Measurements from ENCODE around the gene CCDC122.

CCDC122 gene

DNA sequence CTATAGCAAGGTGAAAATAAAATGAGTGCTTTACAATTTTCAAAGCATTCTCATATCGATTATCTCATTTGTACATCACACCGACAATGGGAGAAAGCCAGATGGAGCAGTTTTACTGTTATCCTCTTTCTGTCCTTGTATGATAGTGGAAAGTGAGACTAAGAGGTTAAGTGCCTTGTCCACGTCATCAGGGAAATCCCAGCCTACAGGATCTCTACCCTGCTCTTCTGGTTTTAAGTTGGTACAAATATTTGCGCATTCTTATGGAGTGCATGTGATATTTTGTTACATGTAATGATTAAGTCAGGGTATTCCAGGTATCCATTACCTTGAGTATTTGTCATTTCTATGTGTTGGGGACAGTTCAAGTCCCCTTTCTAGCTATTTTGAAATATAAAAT lies 80.3 kb downstream of the CCDC122 start:
- DNase-seq: no peak

DNA sequence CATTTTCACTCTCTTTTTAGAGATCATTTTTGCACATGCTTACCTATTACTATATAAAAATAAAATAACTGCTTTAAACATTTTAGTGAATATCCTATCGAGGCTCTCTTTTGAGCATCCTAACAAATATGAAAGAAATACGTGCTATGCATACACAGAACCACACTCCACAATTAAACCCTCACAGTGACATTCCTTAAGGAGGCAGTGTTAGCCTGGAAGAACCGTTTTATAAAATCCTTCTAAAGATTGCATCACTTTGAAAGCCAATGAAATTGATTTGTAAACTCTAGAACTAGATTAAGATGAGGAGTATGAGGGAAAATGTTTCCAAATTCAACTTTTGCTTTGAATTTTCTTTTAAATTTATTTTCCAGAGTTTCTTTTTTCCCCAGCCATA lies 81.7 kb downstream of the CCDC122 start:
- DNase-seq: no peak

GRCh38 chr13:43797159-43797558 lies 82.4 kb downstream of the CCDC122 start:
- DNase-seq: no peak

DNA sequence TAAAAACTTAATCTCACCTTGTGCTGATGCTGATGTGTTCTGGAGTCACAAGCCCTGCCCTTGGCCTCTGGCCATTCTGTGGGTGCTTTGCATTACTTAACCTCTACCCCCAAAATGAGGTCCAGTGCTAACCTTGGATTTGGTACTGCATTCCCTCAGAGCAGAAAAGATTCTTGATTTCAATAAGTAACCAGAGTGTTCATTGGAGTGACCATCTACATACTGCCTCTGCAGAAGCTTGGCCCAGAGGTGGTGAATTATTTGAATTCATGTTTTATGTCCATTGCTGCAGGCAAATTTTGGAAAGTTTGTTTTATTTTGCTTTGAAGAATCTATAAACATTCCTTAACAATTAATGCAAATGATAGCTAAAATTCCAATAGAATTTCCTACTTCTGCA lies 85.1 kb downstream of the CCDC122 start:
- no peak for DNase-seq

DNA sequence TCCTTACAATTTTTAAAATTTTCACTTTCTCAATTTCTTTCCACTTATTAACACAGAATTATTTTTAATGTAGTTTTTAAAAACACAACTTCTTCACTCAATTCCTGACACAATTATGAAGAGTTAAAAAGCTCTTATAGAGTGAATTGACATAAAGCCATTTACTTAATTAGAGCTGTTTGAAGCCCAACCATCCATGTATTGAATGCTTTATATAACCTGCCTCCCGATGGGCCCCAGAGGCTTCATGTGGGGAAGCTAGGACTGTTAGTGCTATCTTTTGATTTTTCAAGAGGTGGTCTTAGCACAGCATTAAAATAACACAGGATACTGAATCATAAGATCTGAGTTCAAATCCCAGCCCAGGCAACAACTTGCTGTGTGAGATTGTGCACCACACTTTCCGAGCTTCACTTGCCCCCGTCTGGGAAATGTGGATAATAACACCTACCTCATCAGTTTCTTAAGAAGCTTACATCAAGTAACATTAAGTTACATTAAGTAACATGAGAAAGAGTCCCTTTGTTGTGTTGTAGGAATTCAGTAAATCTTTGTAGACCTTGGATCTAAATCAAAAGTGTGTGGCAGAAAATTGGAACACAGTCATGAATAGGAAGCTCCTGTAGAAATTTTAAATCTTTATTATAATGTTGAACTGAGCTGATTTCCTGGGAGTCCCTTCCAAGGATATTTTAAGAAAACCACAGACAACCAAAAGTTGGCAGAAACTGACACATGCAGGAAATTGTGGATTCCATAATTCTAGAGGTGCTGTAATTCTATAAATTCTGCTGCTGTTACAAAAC lies 87.3 kb downstream of the CCDC122 start:
- no peak for DNase-seq

DNA sequence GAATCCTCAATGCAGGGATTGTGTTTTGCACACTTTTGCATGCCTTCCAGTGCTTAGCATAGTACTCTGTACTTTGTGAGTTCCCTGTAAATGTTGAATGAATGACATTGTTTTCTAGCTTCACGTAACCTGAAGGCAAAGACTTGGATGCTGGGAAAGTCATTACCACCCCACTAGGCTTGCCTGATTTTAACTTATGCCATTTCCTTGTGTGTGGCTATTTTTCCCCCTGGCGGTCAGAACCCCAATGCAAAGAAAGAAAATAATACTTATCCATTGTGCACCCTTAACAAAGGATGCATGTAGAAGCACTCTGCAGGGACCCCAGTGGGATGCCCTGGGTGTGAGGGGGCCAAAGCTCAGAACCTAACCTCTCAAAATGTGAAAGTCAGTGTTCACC lies 91.5 kb downstream of the CCDC122 start:
- DNase-seq: no peak

DNA sequence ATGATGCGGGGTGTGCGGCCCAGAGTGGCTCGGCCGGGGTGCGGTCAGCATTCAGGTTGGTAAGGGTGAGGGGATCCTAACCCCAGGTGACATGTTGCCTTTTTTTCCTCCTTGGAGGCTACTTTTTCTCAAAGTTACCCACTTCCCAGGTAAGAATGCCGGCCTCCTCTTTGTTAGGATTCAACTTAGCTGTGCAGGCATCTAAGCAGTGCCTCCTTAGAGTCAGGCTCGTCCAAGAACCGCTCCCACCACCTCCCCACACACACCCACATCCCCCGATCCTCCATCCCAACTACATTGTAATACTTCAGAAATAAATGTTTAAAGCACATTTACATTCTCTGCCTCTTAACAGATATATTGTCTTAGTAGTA lies 92.0 kb downstream of the CCDC122 start:
- no peak for DNase-seq

DNA sequence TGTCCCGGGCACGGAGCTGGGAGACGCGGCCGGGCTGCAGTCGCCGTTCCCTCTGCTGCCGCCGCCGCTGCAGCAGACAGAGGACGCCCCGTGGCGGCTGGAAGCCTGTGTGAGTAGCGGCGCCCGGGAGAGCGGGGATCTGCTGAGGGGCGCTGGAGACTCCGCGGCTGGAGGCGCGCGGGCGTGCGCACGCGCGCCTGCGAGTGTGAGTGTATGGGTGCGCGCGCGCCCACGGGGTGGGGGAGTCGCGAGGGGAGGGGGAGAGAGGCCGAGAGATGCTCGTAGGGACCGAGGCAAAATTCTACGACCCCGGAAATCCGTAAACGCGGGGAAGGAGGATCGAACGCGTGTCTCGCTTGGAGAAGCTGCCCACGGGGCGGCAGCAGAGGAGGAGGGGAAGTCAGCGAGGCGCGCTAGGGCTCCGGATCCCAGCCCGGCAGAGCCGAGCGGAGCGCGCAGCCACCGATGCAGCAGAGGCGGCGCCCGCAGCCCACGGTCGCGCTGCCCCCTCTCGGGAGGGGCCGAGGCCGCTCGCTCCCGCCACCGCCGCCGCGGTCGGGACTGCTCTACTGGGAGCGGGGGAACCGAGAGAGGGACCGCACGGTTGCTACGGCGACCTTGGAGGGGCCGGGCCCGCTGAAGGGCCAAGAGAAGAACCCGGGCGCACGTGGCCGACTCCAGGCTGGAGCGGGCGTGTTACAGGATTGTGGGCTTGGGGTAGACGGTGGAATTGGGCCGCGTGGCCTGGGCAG lies 92.6 kb downstream of the CCDC122 start, which contains the start of gene ENOX1:
ENOX1 (minus strand) TSS at position 207 of the 752 bp plus-strand sequence.
- DNase-seq: peak; percentile 28

GRCh38 chr13:43786472-43786765 lies 93.1 kb downstream of the CCDC122 start:
- no peak for DNase-seq

Measured in activated naive CD4-positive, alpha-beta T cell treated with Interleukin-2 at 50 U/mL for 16 hours (primary cell).